Measurements from ENCODE around the gene HTR1D. TPM values are rescaled to one million over a fixed set of nuclear protein-coding genes. Genes with fewer than 3 reads are reported as not detected.

The HTR1D gene
- total RNA-seq, 4 donors from 2014 or later, result not detected

DNA sequence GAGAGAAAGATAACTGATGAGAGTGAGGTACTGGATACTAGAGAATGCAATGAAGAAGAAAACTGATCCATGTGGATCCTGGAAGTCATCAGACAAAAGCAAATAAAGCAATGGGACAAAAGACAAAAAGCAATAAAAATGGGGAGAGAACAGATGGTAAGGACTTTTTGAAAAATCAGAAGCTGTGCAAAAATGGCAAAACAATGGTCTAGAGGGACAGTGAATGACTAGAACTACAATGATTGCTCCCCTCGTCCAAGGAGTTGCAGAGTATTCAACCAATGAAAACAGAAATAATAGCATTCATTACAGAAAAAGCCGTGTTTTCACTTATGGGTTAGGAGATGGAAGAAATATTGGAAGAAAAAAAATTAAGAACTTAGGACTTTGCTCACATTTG lies 67.2 kb downstream of the HTR1D start:
- TF ChIP-seq, protein P1, sequence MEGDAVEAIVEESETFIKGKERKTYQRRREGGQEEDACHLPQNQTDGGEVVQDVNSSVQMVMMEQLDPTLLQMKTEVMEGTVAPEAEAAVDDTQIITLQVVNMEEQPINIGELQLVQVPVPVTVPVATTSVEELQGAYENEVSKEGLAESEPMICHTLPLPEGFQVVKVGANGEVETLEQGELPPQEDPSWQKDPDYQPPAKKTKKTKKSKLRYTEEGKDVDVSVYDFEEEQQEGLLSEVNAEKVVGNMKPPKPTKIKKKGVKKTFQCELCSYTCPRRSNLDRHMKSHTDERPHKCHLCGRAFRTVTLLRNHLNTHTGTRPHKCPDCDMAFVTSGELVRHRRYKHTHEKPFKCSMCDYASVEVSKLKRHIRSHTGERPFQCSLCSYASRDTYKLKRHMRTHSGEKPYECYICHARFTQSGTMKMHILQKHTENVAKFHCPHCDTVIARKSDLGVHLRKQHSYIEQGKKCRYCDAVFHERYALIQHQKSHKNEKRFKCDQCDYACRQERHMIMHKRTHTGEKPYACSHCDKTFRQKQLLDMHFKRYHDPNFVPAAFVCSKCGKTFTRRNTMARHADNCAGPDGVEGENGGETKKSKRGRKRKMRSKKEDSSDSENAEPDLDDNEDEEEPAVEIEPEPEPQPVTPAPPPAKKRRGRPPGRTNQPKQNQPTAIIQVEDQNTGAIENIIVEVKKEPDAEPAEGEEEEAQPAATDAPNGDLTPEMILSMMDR (IDR thresholded peaks at IDR 0.05; ENCODE audit: low read depth), result no peak

DNA sequence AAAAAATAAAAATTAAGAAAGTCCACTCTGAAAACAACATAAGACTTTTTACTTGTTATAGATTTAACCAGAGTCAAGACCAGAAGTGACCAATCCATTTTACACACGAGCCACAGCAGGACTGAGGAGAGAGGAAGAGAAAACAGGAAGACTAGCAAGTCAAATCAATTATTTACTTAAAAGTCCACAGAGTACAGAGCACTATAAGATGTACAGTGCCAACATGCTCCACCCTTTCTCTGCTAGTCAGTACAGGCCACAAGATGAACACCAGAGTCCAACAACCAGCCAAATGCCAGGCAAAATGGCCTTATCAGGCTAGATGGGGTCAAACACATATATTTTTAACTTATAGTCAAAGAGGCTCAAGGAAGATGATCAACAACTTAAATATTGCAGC lies 68.2 kb downstream of the HTR1D start:
- TF ChIP-seq, protein P1 (IDR thresholded peaks at IDR 0.05; ENCODE audit: low read depth), result no peak

DNA sequence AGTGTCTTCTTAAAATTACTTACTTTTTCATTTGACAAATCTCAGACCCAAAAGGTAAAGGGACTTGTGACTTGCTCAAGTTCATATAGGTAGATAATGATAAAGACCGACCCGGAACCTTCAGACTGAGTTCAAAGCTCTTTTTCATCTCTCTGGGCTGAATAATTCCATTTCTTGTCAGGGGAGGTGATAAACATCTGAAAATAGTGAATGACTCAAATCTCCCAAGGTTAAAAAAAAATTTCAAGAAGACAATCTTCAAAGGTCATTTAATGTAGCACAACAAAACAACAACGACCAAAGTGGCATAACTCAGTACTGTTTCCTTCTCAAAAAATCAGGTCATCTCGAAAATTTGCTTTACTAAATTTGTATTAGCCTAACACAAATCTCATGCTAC lies 69.2 kb downstream of the HTR1D start:
- TF ChIP-seq, protein P1 (IDR thresholded peaks at IDR 0.05; ENCODE audit: low read depth), result no peak

Small RNAs within 50 kb of the gene (small RNA-seq; reads per million reads assigned to genes)
- not detected for gene RNU6-135P
- gene RNU6-514P, result not detected

Other genes starting within 250 kb of the HTR1D start
- not detected for gene LACTBL1, start 244.6 kb downstream of the HTR1D start, total RNA-seq
- gene TEX46, start 201.7 kb downstream of the HTR1D start, total RNA-seq, result not detected
- gene KDM1A, start 198.0 kb downstream of the HTR1D start, total RNA-seq, result 10 to 100 TPM; 37.9 to 43.7 (median 38.5) TPM
- 10 to 100 TPM; 23.3 to 30.3 (median 24.7) TPM for gene LUZP1, start 48.6 kb downstream of the HTR1D start, total RNA-seq
- 10 to 100 TPM; 45.6 to 68.0 (median 64.5) TPM for gene HNRNPR, start 126.8 kb upstream of the HTR1D start, total RNA-seq
- 10 to 100 TPM; 18.9 to 26.6 (median 22.2) TPM for gene ZNF436, start 152.3 kb upstream of the HTR1D start, total RNA-seq
- gene TCEA3, start 207.2 kb upstream of the HTR1D start, total RNA-seq, result 10 to 100 TPM in 1 of 4 donors, 1 to 10 TPM in 3; 5.4 to 10.8 (median 7.9) TPM